ENCODE data around the gene TAAR2.

- TF ChIP-seq CTCF (IDR thresholded peaks at IDR 0.05), result no peak
- TF ChIP-seq EZH2 (IDR thresholded peaks at IDR 0.05; ENCODE audit: borderline replicate concordance, insufficient read depth, low read depth, low read length, poor library complexity, severe bottlenecking), result no peak
Observed at GRCh38 chr6:132663661-132664060, 39.6 kb upstream of the TAAR2 start.

Data from B cell (primary cell).